Activated CD4-positive, alpha-beta T cell treated with anti-CD3 and anti-CD28 coated beads, Interleukin-2, amount 10 ng/mL, durations not matched to agents 7 days and 5 days (primary cell): ENCODE results near the gene TCF3. TPM values are rescaled to one million over a fixed set of nuclear protein-coding genes. Genes with fewer than 3 reads are reported as not detected.

Source experiments
- CTCF ChIA-PET: fragments of 350-600 bp; sonication (Branson Sonifier 250); formaldehyde crosslinking; loops from one replicate; lab custom pipeline; 2021; ENCODE audit warnings: antibody characterized with exemption; lab: Charles Lee
- POLR2A ChIA-PET: fragments of 350-600 bp; sonication (Branson Sonifier 250); formaldehyde crosslinking; loops from one replicate; lab custom pipeline; 2021; ENCODE audit warnings: antibody characterized with exemption; lab: Charles Lee
- DNase-seq: peaks from one replicate; pipeline ENCODE4 v3.0.0-alpha.2; 2020
- H3K27ac Mint-ChIP-seq: one replicate; pipeline ENCODE4 v1.8.0; 2021; ENCODE audit warnings: mild to moderate bottlenecking, moderate library complexity, mixed read lengths
- H3K27me3 Mint-ChIP-seq: one replicate; pipeline ENCODE4 v1.8.0; 2021; ENCODE audit warnings: mixed read lengths
- H3K36me3 Mint-ChIP-seq: one replicate; pipeline ENCODE4 v1.8.0; 2021; ENCODE audit warnings: low read depth, mixed read lengths
- H3K4me1 Mint-ChIP-seq: one replicate; pipeline ENCODE4 v1.8.0; 2021; ENCODE audit warnings: mixed read lengths
- H3K4me3 Mint-ChIP-seq: one replicate; pipeline ENCODE4 v1.8.0; 2021; ENCODE audit warnings: mild to moderate bottlenecking, moderate library complexity, mixed read lengths
- H3K9me3 Mint-ChIP-seq: one replicate; pipeline ENCODE4 v1.8.0; 2021; ENCODE audit warnings: mixed read lengths
- total RNA-seq, 2 experiments: library from RNA; stranded (reverse); gene quantifications; one replicate each; pipeline ENCODE4 v1.2.3, GENCODE V29; 2021

TCF3 gene
- total RNA-seq, 2 experiments from 2014 or later, result 84.5 to 85.9 TPM

DNA sequence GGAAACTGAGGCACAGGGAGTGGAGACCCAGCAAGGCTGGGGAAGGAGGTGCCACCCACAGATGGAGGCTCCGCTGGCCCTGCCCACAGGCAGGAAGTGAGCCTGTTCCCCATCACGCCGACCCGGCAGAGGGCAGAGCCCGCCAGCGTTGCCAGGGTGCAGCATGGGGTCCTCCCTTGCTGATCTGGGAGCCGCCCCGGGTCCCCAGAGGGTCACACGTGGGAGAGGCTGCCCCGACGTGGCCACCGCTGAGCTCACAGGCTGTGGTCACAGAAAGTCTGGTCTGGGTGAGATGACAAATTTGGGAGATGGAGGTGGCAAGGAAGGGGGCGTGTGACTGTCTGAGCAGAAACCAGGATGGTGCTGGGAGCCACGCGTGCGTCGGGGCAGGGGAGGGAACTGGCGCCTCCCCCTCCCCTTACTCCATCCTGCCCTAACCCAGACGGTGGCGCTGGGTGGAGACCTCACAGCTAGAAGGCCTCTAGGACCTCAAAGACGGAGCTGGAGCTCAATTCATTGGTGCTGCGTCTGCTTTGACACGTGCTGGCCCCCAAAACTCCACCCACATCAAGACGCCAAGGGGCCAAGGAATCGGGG lies 92.0 kb downstream of the TCF3 start:
- Mint-ChIP-seq H3K9me3 (no peaks in the 10 kb centered on the region), H3K36me3 (no peaks in the 10 kb centered on the region), H3K4me3 (no peak overlapping the region), H3K4me1 (peaks cover 3% of the 10 kb centered on the region), H3K27me3 (peaks cover 1% of the 10 kb centered on the region), H3K27ac (no peak overlapping the region)
- POLR2A ChIA-PET, result no interaction called here
- CTCF ChIA-PET, result interaction anchor here (1.0 kb wide), 1 partner anchor 266 kb away, joined by 5 read pairs; no protein-coding TSS in a partner anchor
- DNase-seq, result no peak

Other genes starting within 250 kb of the TCF3 start
- gene DAZAP1, start 245.0 kb downstream of the TCF3 start, total RNA-seq, result 100 to 1,000 TPM; 235 to 241 TPM
- gene RPS15, start 214.2 kb downstream of the TCF3 start, total RNA-seq, result 1,000 to 10,000 TPM; 1,158 to 1,387 TPM
- under 1 TPM; 0.02 to 0.10 TPM for gene APC2, start 202.5 kb downstream of the TCF3 start, total RNA-seq
- 10 to 100 TPM; 33.2 to 40.7 TPM for gene C19orf25, start 173.4 kb downstream of the TCF3 start, total RNA-seq
- gene PCSK4, start 162.3 kb downstream of the TCF3 start, total RNA-seq, result 1 to 10 TPM; 3.8 to 4.4 TPM
- gene REEP6, start 161.4 kb downstream of the TCF3 start, total RNA-seq, result 1 to 10 TPM; 1.6 to 1.8 TPM
- gene ADAMTSL5, start 139.6 kb downstream of the TCF3 start, total RNA-seq, result 1 to 10 TPM; 4.2 to 5.4 TPM
- not detected for gene PLK5, start 128.5 kb downstream of the TCF3 start, total RNA-seq
- gene MEX3D, start 84.3 kb downstream of the TCF3 start, total RNA-seq, result 10 to 100 TPM in 1 of 2 experiments, 1 to 10 TPM in 1; 10.0 to 12.1 TPM
- 10 to 100 TPM; 76.2 to 93.3 TPM for gene MBD3, start 59.8 kb downstream of the TCF3 start, total RNA-seq
- 100 to 1,000 TPM; 144 to 184 TPM for gene UQCR11, start 47.2 kb downstream of the TCF3 start, total RNA-seq
- gene ONECUT3, start 100.9 kb upstream of the TCF3 start, total RNA-seq, result not detected
- gene ATP8B3, start 159.7 kb upstream of the TCF3 start, total RNA-seq, result 10 to 100 TPM; 22.2 to 28.8 TPM
- 10 to 100 TPM; 44.2 to 54.7 TPM for gene REXO1, start 195.9 kb upstream of the TCF3 start, total RNA-seq
- 10 to 100 TPM; 24.0 to 25.5 TPM for gene KLF16, start 211.0 kb upstream of the TCF3 start, total RNA-seq
- 100 to 1,000 TPM; 180 TPM for gene ABHD17A, start 232.9 kb upstream of the TCF3 start, total RNA-seq